GM19372 (cell line): ENCODE results near the gene ZBTB20.
A peak's percentile ranks its signal among the peaks of the same experiment; 100 is the strongest.

Experiments used
- ATAC-seq: cut with Tn5 transposase; IDR thresholded peaks from one replicate; pipeline ENCODE4 v1.9.1; 2021; ENCODE audit warnings: mild to moderate bottlenecking, low read depth, moderate library complexity; ENCODE audit not compliant: unreplicated experiment

ZBTB20 gene

GRCh38 chr3:115040246-115040645 is 106.8 kb downstream of the ZBTB20 start:
- ATAC-seq: no peak

GRCh38 chr3:115038817-115039216 is 108.3 kb downstream of the ZBTB20 start:
- no peak for ATAC-seq

- ATAC-seq: no peak
Measured at GRCh38 chr3:115022835-115023398, 124.2 kb downstream of the ZBTB20 start.

GRCh38 chr3:115022199-115022598 is 124.9 kb downstream of the ZBTB20 start:
- ATAC-seq: no peak

- ATAC-seq: no peak
Measured at GRCh38 chr3:115021061-115021460, 126.0 kb downstream of the ZBTB20 start.

GRCh38 chr3:115019900-115020299 is 127.2 kb downstream of the ZBTB20 start:
- no peak for ATAC-seq

- no peak for ATAC-seq
Measured at GRCh38 chr3:115018694-115019093, 128.4 kb downstream of the ZBTB20 start.

- ATAC-seq: no peak
Measured at GRCh38 chr3:115007966-115008365, 139.1 kb downstream of the ZBTB20 start.

GRCh38 chr3:115004201-115005140 is 142.6 kb downstream of the ZBTB20 start:
- no peak for ATAC-seq

- ATAC-seq: no peak
Measured at GRCh38 chr3:114998971-114999579, 148.0 kb downstream of the ZBTB20 start.

- ATAC-seq: no peak
Measured at GRCh38 chr3:114994554-114995341, 152.3 kb downstream of the ZBTB20 start.

GRCh38 chr3:114985776-114986175 is 161.3 kb downstream of the ZBTB20 start:
- ATAC-seq: no peak

- no peak for ATAC-seq
Measured at GRCh38 chr3:114983248-114983647, 163.8 kb downstream of the ZBTB20 start.

GRCh38 chr3:114974387-114974786 is 172.7 kb downstream of the ZBTB20 start:
- ATAC-seq: peak; percentile 88

- ATAC-seq: no peak
Measured at GRCh38 chr3:114973536-114973935, 173.6 kb downstream of the ZBTB20 start.

- no peak for ATAC-seq
Measured at GRCh38 chr3:114967168-114967567, 179.9 kb downstream of the ZBTB20 start.

- no peak for ATAC-seq
Measured at GRCh38 chr3:114962189-114962588, 184.9 kb downstream of the ZBTB20 start.

GRCh38 chr3:114958930-114959329 is 188.2 kb downstream of the ZBTB20 start:
- ATAC-seq: no peak

GRCh38 chr3:114953800-114954199 is 193.3 kb downstream of the ZBTB20 start:
- no peak for ATAC-seq

GRCh38 chr3:114953215-114953799 is 193.8 kb downstream of the ZBTB20 start:
- ATAC-seq: no peak
